Astrocyte (in vitro differentiated cells and primary cell): Measurements from ENCODE around the gene FSTL1.

Experiments
- CTCF ChIP-seq: IDR thresholded peaks from 2 replicates; pipeline ENCODE4 v1.5.1; 2011; ENCODE audit warnings: low read depth, mild to moderate bottlenecking, inconsistent platforms, low read length, moderate library complexity; ENCODE audit not compliant: insufficient read depth
- EZH2 ChIP-seq: IDR thresholded peaks from 2 replicates; pipeline ENCODE4 v1.6.1; 2012; ENCODE audit warnings: mild to moderate bottlenecking, low read length, inconsistent platforms; ENCODE audit not compliant: insufficient read depth

- TF ChIP-seq CTCF: no peak
- no peak for TF ChIP-seq EZH2
These were observed 21.9 kb downstream of the FSTL1 start for GRCh38 chr3:120428924-120429323.
